NCI-H510A treated with DMSO at 0.1 percent for 48 hours (cell line): ENCODE measurements around the gene CRYZL1.

Experiments
- DNase-seq: peaks from one replicate; lab custom pipeline; 2025; lab: John Stamatoyannopoulos, UW

CRYZL1 gene

DNA sequence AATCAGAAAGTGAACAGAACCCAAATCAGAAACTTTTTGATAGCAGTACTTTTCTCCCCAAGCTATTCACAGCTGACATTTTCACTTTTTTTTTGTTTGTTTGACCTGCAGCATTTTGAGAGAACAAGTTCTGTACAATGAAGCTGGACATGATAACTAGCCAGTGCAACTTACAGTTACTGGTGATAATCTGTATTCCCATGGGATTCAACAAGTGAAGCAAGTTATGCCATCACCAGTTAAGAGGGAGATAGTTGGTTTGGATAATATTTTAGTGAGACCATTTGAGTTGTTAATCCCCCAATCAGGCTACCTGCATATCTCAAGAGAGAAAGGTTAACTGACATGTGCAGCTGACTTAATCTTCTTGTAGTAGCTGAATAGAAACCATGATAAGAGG, 80.6 kb downstream of the CRYZL1 start:
- DNase-seq = no peak

DNA sequence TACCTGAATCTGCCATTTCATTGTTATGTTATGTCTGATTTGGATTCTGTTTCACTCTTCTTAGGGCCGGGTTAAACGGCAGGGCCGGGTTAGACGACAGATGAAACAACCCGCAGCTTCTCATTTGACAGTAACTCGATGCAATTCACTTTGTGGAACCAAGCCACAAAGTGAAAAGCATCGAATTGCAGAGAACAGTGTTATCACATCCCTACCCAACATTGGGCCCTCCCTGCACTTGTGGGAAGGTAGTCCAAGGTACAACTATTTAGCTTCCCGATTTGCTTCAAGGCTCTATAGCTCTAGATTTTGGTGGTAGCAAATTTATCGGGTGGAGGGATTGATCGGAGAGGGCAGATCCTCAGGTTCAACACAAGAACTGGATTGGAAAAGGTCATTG, 81.7 kb downstream of the CRYZL1 start:
- DNase-seq = no peak

DNA sequence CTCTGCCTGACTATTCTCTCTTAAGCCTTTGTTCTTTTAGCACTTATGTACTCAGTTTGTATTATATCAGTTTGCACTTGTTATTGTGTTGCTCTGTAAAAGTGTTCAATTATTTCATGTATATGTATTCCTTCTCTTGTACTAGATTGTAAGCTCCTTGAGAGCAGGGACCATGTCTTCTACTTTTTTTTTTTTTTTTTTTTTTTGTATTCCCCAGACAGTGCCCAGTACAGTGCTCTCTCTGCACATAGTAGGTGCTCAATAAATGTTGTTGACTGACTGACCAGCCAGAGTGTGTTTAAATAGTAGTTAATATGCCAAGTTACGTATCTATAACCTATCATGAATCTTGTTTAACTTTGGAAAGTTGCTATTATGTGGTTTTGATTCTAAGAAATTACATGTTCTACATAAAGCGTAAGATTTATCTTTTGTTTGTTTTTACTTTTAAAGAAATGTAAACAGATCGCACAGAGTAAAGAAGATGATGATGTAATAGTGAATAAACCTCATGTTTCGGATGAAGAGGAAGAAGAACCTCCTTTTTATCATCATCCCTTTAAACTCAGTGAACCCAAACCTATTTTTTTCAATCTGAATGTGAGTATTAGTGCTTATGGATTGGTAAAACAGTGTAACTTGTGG, 82.6 kb downstream of the CRYZL1 start:
- no peak for DNase-seq

DNA sequence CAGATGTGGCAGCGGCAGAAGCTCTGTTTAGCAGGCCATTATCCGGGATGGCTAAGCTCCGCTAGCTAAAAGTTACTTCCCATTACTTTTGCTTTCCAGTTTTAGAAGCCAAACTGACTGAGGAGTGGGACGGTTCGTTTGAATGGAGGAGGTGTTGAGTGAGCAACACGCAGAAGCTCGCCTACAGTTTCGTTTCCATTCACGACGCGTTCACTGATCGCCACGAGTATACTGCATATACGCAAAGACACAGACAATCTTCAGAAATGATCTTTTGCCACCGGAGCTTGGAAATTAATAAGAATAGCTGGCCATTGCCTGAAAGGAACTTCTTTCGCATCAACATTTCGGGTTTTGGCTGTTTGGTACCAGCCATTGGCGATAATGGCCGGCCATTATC, 84.1 kb downstream of the CRYZL1 start:
- no peak for DNase-seq

DNA sequence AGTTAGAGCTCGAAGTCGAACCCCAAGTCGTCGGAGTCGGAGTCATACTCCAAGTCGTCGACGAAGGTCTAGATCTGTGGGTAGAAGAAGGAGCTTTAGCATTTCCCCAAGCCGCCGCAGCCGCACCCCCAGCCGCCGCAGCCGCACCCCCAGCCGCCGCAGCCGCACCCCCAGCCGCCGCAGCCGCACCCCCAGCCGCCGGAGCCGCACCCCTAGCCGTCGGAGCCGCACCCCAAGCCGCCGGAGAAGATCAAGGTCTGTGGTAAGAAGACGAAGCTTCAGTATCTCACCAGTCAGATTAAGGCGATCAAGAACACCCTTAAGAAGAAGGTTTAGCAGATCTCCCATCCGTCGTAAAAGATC, 86.6 kb downstream of the CRYZL1 start:
- DNase-seq = no peak

DNA sequence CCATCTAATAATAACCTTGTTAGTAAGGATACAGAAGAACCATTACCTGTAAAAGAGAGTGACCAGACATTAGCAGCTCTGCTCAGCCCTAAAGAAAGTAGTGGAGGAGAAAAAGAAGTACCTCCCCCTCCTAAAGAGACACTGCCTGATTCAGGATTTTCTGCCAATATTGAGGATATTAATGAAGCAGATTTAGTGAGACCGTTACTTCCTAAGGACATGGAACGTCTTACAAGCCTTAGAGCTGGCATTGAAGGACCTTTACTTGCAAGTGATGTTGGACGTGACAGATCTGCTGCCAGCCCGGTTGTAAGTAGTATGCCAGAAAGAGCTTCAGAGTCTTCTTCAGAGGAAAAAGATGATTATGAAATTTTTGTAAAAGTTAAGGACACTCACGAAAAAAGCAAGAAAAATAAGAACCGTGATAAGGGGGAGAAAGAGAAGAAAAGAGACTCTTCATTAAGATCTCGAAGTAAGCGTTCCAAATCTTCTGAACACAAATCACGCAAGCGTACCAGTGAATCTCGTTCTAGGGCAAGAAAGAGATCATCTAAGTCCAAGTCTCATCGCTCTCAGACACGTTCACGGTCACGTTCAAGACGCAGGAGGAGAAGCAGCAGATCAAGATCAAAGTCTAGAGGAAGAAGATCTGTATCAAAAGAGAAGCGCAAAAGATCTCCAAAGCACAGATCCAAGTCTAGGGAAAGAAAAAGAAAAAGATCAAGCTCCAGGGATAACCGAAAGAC, 87.1 kb downstream of the CRYZL1 start:
- DNase-seq = no peak

DNA sequence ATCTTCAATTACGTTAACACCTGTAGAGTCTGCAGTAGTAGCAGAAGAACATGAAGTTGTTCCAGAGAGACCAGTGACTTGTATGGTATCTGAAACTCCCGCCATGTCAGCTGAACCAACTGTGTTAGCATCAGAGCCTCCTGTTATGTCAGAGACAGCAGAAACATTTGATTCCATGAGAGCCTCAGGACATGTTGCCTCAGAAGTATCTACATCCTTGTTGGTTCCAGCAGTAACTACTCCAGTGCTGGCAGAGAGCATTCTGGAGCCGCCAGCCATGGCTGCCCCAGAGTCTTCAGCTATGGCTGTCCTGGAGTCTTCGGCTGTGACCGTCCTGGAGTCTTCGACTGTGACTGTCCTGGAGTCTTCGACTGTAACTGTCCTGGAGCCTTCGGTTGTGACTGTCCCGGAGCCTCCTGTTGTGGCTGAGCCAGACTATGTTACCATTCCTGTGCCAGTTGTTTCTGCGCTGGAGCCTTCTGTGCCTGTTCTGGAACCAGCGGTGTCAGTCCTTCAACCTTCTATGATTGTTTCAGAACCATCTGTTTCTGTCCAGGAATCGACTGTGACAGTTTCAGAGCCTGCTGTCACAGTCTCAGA, 88.4 kb downstream of the CRYZL1 start:
- no peak for DNase-seq

DNA sequence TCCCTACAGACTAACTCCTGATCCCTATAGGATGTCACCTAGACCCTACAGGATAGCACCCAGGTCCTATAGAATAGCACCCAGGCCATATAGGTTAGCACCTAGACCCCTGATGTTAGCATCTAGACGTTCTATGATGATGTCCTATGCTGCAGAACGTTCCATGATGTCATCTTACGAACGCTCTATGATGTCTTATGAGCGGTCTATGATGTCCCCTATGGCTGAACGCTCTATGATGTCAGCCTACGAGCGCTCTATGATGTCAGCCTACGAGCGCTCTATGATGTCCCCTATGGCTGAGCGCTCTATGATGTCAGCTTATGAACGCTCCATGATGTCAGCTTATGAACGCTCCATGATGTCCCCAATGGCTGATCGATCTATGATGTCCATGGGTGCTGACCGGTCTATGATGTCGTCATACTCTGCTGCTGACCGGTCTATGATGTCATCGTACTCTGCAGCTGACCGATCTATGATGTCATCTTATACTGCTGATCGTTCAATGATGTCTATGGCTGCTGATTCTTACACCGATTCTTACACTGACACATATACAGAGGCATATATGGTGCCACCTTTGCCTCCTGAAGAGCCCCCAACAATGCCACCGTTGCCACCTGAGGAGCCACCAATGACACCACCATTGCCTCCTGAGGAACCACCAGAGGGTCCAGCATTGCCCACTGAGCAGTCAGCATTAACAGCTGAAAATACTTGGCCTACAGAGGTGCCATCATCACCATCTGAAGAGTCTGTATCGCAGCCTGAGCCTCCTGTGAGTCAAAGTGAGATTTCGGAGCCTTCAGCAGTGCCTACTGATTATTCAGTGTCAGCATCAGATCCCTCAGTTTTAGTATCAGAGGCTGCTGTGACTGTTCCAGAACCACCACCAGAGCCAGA, 89.2 kb downstream of the CRYZL1 start:
- DNase-seq = no peak

DNA sequence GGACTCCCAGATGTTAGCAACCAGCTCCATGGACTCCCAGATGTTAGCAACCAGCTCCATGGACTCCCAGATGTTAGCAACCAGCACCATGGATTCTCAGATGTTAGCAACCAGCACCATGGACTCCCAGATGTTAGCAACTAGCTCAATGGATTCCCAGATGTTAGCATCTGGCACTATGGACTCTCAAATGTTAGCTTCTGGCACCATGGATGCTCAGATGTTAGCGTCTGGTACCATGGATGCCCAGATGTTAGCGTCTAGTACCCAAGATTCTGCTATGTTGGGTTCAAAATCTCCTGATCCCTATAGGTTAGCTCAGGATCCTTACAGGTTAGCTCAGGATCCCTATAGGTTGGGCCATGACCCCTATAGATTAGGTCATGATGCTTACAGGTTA, 89.9 kb downstream of the CRYZL1 start:
- DNase-seq = no peak

DNA sequence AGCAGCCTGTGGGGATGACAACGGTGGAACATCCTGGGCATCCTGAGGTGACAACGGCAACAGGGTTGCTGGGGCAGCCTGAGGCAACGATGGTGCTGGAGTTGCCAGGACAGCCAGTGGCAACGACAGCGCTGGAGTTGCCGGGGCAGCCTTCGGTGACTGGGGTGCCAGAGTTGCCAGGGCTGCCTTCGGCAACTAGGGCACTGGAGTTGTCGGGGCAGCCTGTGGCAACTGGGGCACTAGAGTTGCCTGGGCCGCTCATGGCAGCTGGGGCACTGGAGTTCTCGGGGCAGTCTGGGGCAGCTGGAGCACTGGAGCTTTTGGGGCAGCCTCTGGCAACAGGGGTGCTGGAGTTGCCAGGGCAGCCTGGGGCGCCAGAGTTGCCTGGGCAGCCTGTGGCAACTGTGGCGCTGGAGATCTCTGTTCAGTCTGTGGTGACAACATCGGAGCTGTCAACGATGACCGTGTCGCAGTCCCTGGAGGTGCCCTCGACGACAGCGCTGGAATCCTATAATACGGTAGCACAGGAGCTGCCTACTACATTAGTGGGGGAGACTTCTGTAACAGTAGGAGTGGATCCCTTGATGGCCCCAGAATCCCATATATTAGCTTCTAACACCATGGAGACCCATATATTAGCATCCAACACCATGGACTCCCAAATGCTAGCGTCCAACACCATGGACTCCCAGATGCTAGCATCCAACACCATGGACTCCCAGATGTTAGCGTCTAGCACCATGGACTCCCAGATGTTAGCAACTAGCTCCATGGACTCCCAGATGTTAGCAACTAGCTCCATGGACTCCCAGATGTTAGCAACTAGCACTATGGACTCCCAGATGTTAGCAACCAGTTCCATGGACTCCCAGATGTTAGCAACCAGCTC, 90.5 kb downstream of the CRYZL1 start:
- DNase-seq = no peak

DNA sequence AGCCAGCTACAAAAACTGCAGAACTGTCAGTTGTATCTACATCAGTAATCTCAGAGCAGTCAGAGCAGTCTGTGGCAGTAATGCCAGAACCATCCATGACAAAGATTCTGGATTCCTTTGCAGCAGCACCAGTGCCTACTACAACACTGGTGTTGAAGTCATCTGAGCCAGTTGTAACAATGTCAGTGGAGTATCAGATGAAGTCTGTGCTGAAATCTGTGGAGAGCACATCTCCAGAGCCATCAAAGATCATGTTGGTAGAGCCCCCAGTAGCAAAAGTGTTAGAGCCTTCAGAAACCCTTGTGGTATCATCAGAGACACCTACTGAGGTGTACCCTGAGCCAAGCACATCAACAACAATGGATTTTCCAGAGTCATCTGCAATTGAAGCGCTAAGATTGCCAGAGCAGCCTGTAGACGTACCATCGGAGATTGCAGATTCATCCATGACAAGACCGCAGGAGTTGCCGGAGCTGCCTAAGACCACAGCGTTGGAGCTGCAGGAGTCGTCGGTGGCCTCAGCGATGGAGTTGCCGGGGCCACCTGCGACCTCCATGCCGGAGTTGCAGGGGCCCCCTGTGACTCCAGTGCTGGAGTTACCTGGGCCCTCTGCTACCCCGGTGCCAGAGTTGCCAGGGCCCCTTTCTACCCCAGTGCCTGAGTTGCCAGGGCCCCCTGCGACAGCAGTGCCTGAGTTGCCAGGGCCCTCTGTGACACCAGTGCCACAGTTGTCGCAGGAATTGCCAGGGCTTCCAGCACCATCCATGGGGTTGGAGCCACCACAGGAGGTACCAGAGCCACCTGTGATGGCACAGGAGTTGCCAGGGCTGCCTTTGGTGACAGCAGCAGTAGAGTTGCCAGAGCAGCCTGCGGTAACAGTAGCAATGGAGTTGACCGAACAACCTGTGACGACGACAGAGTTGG, 91.4 kb downstream of the CRYZL1 start:
- DNase-seq = no peak

DNA sequence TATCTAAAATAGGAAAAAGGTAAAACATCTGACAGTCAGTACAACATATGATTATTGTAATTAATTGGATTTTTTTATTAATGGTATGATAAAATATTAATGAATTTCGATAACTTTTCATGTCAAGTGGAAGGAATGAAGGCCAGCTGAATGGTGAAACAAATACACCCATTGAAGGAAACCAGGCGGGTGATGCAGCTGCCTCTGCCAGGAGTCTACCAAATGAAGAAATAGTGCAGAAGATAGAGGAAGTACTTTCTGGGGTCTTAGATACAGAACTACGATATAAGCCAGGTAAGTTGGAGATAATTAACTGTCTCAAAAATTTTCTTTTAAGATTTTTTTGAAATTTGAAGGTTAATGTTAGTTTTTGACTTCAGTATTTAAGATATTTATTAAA, 95.5 kb downstream of the CRYZL1 start:
- no peak for DNase-seq

DNA sequence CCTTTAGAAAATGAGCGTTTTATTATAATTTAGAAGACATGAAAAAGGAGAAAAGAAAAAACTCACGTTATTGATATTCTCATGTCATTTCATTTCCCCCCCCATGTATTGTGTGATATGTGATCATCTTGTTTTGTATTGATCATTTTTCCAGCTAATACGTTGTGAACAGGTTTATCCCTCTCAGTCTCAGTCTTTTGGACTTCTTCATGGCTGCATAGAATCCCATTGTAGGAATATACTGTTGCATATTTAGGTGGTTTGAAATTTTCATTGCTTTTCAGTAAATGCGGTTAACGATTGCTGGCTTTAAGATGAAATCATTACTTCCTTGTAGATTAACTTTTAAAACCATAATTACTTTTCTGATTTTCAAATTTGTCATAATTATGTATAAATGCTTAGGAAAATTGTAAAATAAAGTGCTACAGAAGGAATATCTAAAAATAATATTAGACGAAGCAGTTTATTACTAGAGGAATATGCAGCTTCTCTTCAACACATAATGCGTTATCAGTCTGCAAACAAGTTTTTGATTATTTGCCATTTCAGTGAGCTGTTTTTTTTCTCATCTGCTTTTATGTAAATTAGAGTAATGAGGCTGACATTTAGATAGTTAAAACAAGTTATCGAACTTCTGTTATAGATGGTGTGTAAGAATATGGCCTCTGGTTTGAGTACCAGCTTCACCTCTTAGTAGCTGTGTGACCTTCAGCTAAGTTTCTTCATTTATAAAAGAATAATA, 96.9 kb downstream of the CRYZL1 start:
- DNase-seq = no peak

DNA sequence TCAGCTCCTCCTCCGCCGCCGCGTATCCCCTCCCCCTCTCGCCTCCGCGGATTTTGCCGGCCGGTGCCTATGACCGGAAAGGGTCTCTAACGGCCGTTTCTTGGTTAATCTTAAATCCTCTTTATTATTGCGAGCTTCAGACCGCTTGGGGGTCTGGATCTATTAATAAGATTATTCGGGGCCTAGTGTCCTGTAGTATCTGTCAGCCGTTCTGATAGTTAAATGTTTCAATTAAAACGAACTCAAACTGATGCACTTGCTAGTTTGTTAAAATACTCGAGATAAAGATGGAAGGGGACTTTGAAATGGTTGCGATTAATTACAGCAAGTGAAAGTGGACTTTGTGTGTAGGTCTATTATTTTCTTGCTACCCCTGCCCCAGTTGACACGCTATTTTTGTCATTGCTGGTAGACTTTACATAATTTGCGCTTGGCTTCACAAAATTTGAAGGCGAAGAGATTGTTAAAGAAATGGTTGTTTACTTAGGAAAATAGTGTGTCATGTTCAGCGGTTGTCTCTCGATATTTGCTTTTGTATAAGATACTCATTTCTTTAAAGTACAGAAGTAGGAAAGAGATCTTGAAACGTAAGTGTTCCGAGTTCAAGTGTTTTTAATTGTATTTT, 97.9 kb downstream of the CRYZL1 start:
- no peak for DNase-seq

DNA sequence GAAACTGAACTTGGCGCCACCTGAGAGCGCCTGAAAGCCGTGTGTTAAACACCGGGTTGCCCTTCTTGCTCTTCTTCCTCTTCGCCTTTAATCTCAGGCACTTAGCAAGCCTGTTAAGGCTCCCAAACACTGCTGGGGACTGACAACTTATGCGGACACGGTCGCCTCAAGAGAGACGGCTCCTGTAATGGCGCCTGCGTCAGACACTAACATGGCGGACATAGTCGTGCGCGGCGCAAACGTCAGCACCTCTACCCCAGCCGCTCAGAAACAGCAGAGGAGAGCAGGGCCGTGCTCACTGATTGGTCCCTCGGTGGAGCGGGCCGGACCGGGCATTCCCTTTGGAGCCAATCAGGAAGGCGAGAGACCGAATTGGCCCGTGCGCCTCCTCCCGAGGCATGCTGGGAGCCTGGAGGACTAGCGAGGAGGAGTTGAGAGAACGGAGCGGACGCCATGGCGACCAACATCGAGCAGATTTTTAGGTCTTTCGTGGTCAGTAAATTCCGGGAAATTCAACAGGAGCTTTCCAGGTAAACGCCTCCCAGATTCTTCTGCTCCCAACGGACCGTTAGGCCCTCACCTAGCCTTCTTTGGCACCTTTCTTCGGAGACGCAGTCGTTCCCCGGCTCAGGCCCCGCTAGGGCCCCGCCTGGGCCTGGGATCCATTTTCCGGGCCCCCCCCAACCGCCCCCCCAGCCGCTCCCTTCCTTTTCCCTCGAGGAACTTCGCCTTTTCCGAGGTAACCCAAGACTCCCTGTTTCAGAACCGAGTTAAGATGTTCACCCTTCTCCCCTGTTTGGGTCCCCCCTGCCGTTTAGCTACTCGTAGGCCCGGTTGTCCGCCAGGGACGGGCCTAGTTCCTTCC, 98.7 kb downstream of the CRYZL1 start, which contains the start of gene SON:
TSS of gene SON (plus strand) at position 399 of the 865 bp plus-strand sequence. CDS start at position 454, 55 bp downstream.
- DNase-seq = peak; percentile 95

DNA sequence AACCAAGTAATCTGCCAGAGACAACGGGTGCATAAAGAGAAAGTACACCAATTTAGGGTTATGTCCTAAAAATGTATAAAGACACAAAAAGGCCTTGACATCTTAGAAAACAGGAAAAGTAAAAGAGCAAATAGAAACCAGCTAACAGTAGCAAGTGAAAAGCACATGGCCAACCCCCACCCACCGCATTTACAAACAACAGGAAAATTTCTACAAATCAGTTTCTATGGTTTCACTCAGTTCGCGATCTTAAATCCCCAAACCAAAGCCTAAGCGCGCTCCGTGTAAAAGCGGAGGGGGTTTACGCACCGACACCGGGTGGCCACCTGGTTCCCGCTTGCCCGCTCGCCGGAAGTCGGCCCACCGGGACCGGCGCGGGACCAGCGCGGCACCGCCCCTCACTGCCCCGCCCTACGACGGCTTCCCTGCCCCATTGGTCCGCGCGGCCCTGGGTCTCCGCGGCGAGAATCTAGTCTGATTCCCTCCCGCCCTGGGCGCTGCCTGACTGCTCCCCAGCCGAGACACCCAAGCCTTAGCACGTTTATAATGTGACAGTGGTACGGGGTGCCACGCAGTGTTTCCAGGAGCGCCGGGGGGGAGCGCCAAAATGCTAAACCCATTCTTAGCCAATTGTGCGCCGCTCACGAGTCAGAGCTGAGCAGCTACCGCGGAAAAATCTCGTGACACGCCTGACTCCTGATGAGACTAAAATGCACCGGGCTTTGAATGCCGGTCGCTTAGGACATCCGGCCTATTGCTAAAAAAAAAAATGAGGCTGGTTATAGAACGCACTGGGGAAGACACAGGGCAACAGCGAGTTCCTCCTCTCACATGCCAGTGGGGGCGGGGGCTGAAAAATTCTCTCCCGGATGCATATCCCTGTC, 99.5 kb downstream of the CRYZL1 start, which contains the start of gene GART:
TSS of gene GART (minus strand) at position 362 of the 884 bp plus-strand sequence. CDS start 2,802 bp downstream, outside the sequence.
- DNase-seq = peak; percentile 74
